ENCODE measurements around the gene PPP1R3G. TPM values are rescaled to one million over a fixed set of nuclear protein-coding genes. Genes with fewer than 3 reads are reported as not detected.

PPP1R3G gene
- polyA plus RNA-seq, 2 of the 4 experiments (the other 2 are of a cell fraction): 0.21 to 0.72 TPM

DNA sequence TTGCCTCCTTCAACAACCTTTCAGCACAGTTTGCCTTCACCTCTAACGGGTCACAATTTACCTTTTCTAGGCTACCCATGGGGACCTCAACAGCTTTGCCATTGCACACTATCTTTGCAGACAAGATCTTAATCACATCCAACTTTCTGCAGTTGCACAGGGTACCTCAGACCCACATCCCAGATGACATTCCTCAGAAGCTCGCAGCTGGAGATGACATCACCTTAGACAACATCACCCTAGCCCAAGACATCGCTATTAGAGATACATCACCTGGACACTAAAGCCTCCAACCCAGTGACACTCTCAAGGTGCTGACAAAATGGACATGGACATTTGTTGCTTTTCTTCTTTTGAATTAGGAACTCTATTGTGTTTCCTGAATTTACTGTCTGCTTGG is 42.7 kb upstream of the PPP1R3G start:
- H3K27ac ChIP-seq: no peak overlapping the region
- TF ChIP-seq, protein P1, sequence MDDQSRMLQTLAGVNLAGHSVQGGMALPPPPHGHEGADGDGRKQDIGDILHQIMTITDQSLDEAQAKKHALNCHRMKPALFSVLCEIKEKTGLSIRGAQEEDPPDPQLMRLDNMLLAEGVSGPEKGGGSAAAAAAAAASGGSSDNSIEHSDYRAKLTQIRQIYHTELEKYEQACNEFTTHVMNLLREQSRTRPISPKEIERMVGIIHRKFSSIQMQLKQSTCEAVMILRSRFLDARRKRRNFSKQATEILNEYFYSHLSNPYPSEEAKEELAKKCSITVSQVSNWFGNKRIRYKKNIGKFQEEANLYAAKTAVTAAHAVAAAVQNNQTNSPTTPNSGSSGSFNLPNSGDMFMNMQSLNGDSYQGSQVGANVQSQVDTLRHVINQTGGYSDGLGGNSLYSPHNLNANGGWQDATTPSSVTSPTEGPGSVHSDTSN (IDR thresholded peaks at IDR 0.05): no peak
- no peak for TF ChIP-seq E2F6 (IDR thresholded peaks at IDR 0.05; ENCODE audit: borderline replicate concordance, low read depth)
- TF ChIP-seq, protein P2, sequence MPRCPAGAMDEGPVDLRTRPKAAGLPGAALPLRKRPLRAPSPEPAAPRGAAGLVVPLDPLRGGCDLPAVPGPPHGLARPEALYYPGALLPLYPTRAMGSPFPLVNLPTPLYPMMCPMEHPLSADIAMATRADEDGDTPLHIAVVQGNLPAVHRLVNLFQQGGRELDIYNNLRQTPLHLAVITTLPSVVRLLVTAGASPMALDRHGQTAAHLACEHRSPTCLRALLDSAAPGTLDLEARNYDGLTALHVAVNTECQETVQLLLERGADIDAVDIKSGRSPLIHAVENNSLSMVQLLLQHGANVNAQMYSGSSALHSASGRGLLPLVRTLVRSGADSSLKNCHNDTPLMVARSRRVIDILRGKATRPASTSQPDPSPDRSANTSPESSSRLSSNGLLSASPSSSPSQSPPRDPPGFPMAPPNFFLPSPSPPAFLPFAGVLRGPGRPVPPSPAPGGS (IDR thresholded peaks at IDR 0.05): no peak
- no peak for TF ChIP-seq RARB (CRISPR knock-in tag; IDR thresholded peaks at IDR 0.05)
- TF ChIP-seq, protein P3, sequence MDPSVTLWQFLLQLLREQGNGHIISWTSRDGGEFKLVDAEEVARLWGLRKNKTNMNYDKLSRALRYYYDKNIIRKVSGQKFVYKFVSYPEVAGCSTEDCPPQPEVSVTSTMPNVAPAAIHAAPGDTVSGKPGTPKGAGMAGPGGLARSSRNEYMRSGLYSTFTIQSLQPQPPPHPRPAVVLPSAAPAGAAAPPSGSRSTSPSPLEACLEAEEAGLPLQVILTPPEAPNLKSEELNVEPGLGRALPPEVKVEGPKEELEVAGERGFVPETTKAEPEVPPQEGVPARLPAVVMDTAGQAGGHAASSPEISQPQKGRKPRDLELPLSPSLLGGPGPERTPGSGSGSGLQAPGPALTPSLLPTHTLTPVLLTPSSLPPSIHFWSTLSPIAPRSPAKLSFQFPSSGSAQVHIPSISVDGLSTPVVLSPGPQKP (IDR thresholded peaks at IDR 0.05; ENCODE audit: low read depth, low read length): no peak
- no peak for TF ChIP-seq EHMT2 (IDR thresholded peaks at IDR 0.05; ENCODE audit: low read depth)
- TF ChIP-seq CHD2 (IDR thresholded peaks at IDR 0.05; ENCODE audit: low read length, partially characterized antibody): no peak
- no peak for TF ChIP-seq MYC (IDR thresholded peaks at IDR 0.05; ENCODE audit: borderline replicate concordance, low read length)
- TF ChIP-seq CBX8 (IDR thresholded peaks at IDR 0.05): no peak
- TF ChIP-seq SREBF2 (IDR thresholded peaks at IDR 0.05): no peak
- no peak for TF ChIP-seq MAFK (IDR thresholded peaks at IDR 0.05; ENCODE audit: partially characterized antibody)
- TF ChIP-seq CEBPB (IDR thresholded peaks at IDR 0.05): no peak
- TF ChIP-seq KDM5A (IDR thresholded peaks at IDR 0.05): no peak
- no peak for TF ChIP-seq HMGXB4 (CRISPR knock-in tag; IDR thresholded peaks at IDR 0.05; ENCODE audit: borderline replicate concordance)
- no peaks in the 10 kb centered on the region for H3K9me3 ChIP-seq
- H3K4me1 ChIP-seq: no peaks in the 10 kb centered on the region
- no peak overlapping the region for H3K4me3 ChIP-seq
- POLR2A ChIA-PET: no interaction called here
- CTCF ChIA-PET: interaction anchor here (0.9 kb wide), 1 partner anchor 13 kb away, joined by 3 read pairs; no protein-coding TSS in a partner anchor
- ATAC-seq (no peak), FAIRE-seq (no peak), DNase-seq (ENCODE audit: low read depth in 1 of 2, low spot score in 1 of 2) (no peak)
- no peak overlapping the region for H3K4me2 ChIP-seq
- 81% methylated on average over 3 of the region's 3 CpGs for WGBS (ENCODE audit: missing lambda C conversion rate)

- Histone ChIP-seq H3K4me3 (no peak overlapping the region), H3K4me1 (no peaks in the 10 kb centered on the region), H3K4me2 (no peak overlapping the region), H3K27ac (no peak overlapping the region), H3K9me3 (peaks cover 4% of the 10 kb centered on the region; the same call in 1 of the 3 replicates)
- ATAC-seq (no peak), FAIRE-seq (no peak), DNase-seq (ENCODE audit: low read depth in 1 of 2, low spot score in 1 of 2) (no peak)
- POLR2A ChIA-PET: no interaction called here
- CTCF ChIA-PET: interaction anchor here (0.7 kb wide), 1 partner anchor 9 kb away, joined by 3 read pairs; no protein-coding TSS in a partner anchor
- no peak for TF ChIP-seq BHLHE40 (IDR thresholded peaks at IDR 0.05; ENCODE audit: low read depth, low read length)
- no peak for TF ChIP-seq CHD2 (IDR thresholded peaks at IDR 0.05; ENCODE audit: low read length, partially characterized antibody)
- no peak for TF ChIP-seq CBX8 (IDR thresholded peaks at IDR 0.05)
- no peak for TF ChIP-seq ZC3H11A (IDR thresholded peaks at IDR 0.05)
- WGBS (ENCODE audit: missing lambda C conversion rate): 93% methylated on average over 3 of the region's 3 CpGs
Observed at GRCh38 chr6:5044866-5045265, 40.3 kb upstream of the PPP1R3G start.

GRCh38 chr6:5045416-5045815 is 39.7 kb upstream of the PPP1R3G start:
- no peak overlapping the region for H3K27ac ChIP-seq
- no peaks in the 10 kb centered on the region for H3K4me1 ChIP-seq
- DNase-seq (ENCODE audit: low read depth in 1 of 2, low spot score in 1 of 2) (no peak), ATAC-seq (no peak), FAIRE-seq (no peak)
- H3K4me3 ChIP-seq: no peak overlapping the region
- POLR2A ChIA-PET: interaction anchor here (0.6 kb wide), 1 partner anchor 1768 kb away, joined by 3 read pairs; no protein-coding TSS in a partner anchor
- peaks cover 9% of the 10 kb centered on the region; the same call in 1 of the 3 replicates for H3K9me3 ChIP-seq
- H3K4me2 ChIP-seq: no peak overlapping the region
- CTCF ChIA-PET: interaction anchor here (1.6 kb wide), 1 partner anchor 14 kb away, joined by 4 read pairs; no protein-coding TSS in a partner anchor
- 83% methylated on average over 8 of the region's 8 CpGs for WGBS (ENCODE audit: missing lambda C conversion rate)
- TF ChIP-seq SMC3 (IDR thresholded peaks at IDR 0.05) (no peak), POLR2A (IDR thresholded peaks at IDR 0.05; ENCODE audit: low read length) (no peak)
- TF ChIP-seq, protein P4, sequence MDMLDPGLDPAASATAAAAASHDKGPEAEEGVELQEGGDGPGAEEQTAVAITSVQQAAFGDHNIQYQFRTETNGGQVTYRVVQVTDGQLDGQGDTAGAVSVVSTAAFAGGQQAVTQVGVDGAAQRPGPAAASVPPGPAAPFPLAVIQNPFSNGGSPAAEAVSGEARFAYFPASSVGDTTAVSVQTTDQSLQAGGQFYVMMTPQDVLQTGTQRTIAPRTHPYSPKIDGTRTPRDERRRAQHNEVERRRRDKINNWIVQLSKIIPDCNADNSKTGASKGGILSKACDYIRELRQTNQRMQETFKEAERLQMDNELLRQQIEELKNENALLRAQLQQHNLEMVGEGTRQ (IDR thresholded peaks at IDR 0.05): no peak
